GM19324 (cell line): ENCODE data around the gene AFF4.
"Not testable (repeated sequence)": the region's sequence is repeated elsewhere in the genome, so short reads cannot be mapped to it uniquely, and the experiment has no call there.

ENCODE experiments used
- ATAC-seq: cut with Tn5 transposase; IDR thresholded peaks from one replicate; pipeline ENCODE4 v1.9.1; 2021; ENCODE audit warnings: mild to moderate bottlenecking, moderate library complexity; ENCODE audit not compliant: unreplicated experiment, low FRiP score

AFF4 gene

DNA sequence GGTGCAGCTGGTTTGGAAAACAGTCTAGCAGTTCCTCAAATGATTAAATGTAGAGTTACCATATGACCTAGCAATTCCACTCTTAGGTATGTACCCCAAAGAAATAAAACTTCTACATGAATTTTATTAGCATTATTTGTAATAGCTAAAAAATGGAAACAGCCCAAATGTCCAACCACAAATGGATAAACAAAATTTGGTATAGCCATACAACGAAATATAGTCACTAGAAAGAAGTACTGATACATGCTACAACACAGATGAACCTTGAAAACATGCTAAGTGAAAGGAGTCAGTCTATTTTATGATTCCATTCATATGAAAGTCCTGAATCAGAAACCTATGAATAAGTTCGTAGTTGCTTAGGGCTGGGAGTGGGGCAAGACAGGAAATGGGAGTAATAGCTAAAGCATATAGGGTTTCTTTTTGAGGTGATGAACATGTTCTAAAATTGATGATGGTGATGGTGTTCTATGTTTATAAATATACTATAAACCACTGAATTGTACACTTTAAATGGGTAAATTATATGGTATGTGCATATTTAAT, 103.5 kb downstream of the AFF4 start:
- no peak for ATAC-seq

GRCh38 chr5:132856011-132856410, 107.4 kb downstream of the AFF4 start:
- ATAC-seq: no peak

- ATAC-seq: not testable (repeated sequence)
These were observed 108.4 kb downstream of the AFF4 start for GRCh38 chr5:132854992-132855391.

GRCh38 chr5:132854301-132854700, 109.1 kb downstream of the AFF4 start:
- ATAC-seq: no peak

- ATAC-seq: no peak
These were observed 109.6 kb downstream of the AFF4 start for GRCh38 chr5:132853790-132854189.

DNA sequence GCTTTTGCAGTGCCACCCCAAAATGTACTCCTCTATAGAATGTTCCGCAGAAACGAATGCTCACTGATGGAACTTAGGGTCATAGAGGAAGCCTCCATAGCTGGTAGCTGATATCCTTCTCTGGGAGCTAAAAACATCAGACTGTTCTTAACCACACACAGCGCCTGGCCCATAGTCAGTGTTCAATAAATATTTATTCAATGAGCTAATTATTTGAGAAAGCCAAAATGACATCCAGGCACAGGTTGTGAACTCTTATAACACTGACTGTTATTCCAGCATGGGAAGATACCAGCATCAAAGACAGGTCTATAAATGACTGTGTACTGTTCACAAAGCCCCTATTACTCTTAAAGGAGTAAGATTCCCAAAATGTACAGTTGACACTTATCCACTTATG, 110.1 kb downstream of the AFF4 start:
- ATAC-seq: no peak

GRCh38 chr5:132850066-132850465, 113.4 kb downstream of the AFF4 start:
- no peak for ATAC-seq

- no peak for ATAC-seq
These were observed 114.1 kb downstream of the AFF4 start for GRCh38 chr5:132849347-132849746.

GRCh38 chr5:132848270-132848669, 115.2 kb downstream of the AFF4 start:
- no peak for ATAC-seq

DNA sequence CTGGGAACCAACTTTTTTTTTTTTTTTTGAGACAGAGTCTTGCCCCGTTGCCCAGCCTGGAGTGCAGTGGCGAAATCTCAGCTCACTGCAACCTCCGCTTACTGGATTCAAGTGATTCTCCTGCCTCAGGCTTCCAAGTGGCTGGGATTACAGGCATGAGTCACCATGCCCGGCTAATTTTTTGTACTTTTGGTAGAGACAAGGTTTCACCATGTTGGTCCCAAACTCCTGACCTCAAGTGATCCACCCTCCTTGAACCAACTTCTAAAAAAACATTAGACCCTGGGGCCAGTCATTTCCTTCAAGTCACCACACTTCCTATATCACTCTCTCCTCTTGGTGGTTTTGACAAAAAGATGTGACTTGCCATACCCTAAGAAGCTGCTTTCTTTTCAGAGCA, 122.1 kb downstream of the AFF4 start:
- no peak for ATAC-seq

DNA sequence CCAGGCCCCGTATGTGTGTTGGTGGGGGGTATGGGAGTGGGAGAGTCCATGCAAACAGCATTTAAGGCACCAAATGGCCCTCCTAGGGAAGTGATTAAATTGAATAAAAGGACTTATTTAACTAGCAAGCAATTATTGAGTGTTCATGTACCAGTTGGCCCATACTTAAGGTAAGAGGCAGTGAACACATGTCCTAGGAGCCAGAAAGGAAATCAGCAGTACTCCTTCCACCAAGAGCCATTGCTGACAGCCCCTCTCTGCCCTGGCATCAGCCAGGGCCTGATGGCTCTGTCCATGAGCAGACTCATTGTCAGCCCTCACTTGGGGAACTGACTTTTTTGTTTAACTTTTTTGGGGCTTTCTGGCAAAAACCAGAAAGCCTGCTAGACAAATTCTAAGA, 122.5 kb downstream of the AFF4 start:
- ATAC-seq: no peak

DNA sequence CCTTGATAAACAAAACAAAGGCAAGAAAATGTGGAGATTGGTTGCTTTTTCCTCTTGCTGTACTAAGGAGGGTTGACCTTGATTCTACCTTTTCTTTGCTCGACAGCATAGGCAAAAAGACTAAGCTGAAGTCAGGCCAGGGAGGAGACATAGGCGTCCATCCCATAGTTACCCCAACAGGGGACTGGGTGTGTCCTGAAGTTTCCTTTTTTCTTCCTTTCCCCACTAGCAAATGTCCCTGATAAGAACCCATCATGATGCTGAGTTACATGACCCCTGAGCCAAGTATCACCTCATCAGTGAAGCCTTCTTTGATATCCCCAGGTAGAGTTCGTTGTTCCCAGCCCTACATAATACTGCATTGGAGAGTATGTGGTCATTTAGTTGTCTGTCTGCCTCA, 123.1 kb downstream of the AFF4 start:
- ATAC-seq: no peak

- no peak for ATAC-seq
These were observed 123.8 kb downstream of the AFF4 start for GRCh38 chr5:132839426-132840301.

GRCh38 chr5:132838516-132839282, 124.7 kb downstream of the AFF4 start:
- no peak for ATAC-seq

GRCh38 chr5:132837868-132838267, 125.6 kb downstream of the AFF4 start:
- no peak for ATAC-seq

DNA sequence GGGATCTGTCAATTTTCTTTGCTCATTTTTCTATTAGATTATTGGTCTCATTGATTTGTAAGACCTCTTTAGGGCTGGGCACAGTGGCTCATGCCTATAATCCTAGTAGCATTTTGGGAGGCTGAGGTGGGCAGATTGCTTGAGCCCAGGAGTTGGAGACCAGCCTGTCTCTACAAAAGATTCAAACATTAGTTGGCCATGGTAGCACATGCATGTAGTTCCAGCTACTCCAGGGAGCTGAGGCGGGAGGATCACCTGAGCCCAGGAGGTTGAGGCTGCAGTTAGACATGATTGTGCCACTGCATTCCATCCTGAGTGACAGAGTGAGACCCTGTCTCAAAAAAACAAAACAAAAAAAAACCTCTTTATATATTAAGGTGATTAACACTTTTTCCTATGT, 126.6 kb downstream of the AFF4 start:
- ATAC-seq: no peak

GRCh38 chr5:132834057-132834456, 129.4 kb downstream of the AFF4 start:
- no peak for ATAC-seq

DNA sequence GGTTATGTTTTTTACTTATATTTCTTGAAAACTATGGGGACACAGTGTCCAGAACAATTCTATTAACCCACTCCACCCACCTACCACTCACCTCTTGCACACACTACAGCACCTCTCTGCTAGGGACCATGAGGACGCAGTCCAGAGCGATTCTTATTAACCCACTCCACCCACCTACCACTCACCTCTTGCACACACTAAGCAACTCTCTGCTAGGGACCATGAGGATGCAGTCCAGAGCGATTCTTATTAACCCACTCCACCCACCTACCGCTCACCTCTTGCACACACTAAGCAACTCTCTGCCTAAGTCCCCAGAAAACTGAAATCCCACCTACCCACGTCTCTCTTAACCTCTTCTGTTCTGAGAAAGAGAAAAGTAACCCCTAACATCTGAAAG, 130.8 kb downstream of the AFF4 start:
- no peak for ATAC-seq

GRCh38 chr5:132831095-132831860, 132.2 kb downstream of the AFF4 start:
- no peak for ATAC-seq

GRCh38 chr5:132830436-132831094, 132.9 kb downstream of the AFF4 start, which contains the start of gene SHROOM1:
SHROOM1 (minus strand) TSS chr5:132830647; CDS start chr5:132826140, 4,507 bp downstream.
- ATAC-seq: peak; percentile 57
